ENCODE results near the gene BTBD9. TPM values are rescaled to one million over a fixed set of nuclear protein-coding genes. Genes with fewer than 3 reads are reported as not detected.
"Not testable (repeated sequence)": the region's sequence is repeated elsewhere in the genome, so short reads cannot be mapped to it uniquely, and the experiment has no call there.

The BTBD9 gene
- total RNA-seq, 4 donors from 2014 or later, result 8.6 to 34.1 (median 30.8) TPM

- Histone ChIP-seq H3K27ac (no peak overlapping the region), H3K4me1 (no peaks in the 10 kb centered on the region), H3K9me3 (no peaks in the 10 kb centered on the region), H3K4me3 (no peak overlapping the region), H3K36me3 (no peaks in the 10 kb centered on the region), H3K27me3 (no peaks in the 10 kb centered on the region)
- TF ChIP-seq POLR2A (IDR thresholded peaks at IDR 0.05) (no peak), EP300 (IDR thresholded peaks at IDR 0.05; ENCODE audit: low read depth) (no peak), CTCF (IDR thresholded peaks at IDR 0.05) (no peak), POLR2AphosphoS5 (IDR thresholded peaks at IDR 0.05) (no peak)
- WGBS, 2 donors (ENCODE audit: low coverage in 1 of 2), result 92 to 98% methylated on average over 1 to 4 of the region's 4 CpGs
- no peak for DNase-seq
- in situ Hi-C loops (cut with MboI; ENCODE audit: low pct_ligation_motif_present in 1 of 4, low pct_unique_long_range_greater_than_20kb in 1 of 4, low sequenced_read_pairs in 3 of 4), result no loop called here
- intact Hi-C loops (cut with DNase I; ENCODE audit: low total_unique reads), result no loop called here
Observed at GRCh38 chr6:38127284-38127683, 512.4 kb downstream of the BTBD9 start.

- intact Hi-C loops (cut with DNase I; ENCODE audit: low total_unique reads); H3K9me3 ChIP-seq; H3K4me3 ChIP-seq; H3K27ac ChIP-seq; H3K36me3 ChIP-seq; H3K27me3 ChIP-seq; DNase-seq; in situ Hi-C loops (cut with MboI; ENCODE audit: low pct_ligation_motif_present in 1 of 4, low pct_unique_long_range_greater_than_20kb in 1 of 4, low sequenced_read_pairs in 3 of 4); H3K4me1 ChIP-seq: not testable (repeated sequence)
- WGBS, 2 donors (ENCODE audit: low coverage in 1 of 2), result 94% methylated on average over 40 of the region's 40 CpGs; no CpG with 5 or more reads in 1 of the 2 donors
Observed at GRCh38 chr6:38124224-38124926, 515.4 kb downstream of the BTBD9 start.

GRCh38 chr6:38119516-38119915, 520.2 kb downstream of the BTBD9 start:
- in situ Hi-C loops (cut with MboI; ENCODE audit: low pct_ligation_motif_present in 1 of 4, low pct_unique_long_range_greater_than_20kb in 1 of 4, low sequenced_read_pairs in 3 of 4) (no loop called here), intact Hi-C loops (cut with DNase I; ENCODE audit: low total_unique reads) (no loop called here)
- TF ChIP-seq EP300 (IDR thresholded peaks at IDR 0.05; ENCODE audit: low read depth) (no peak), POLR2A (IDR thresholded peaks at IDR 0.05) (no peak), CTCF (IDR thresholded peaks at IDR 0.05) (no peak)
- no peaks in the 10 kb centered on the region for H3K9me3 ChIP-seq
- peaks cover 0 to 3% (median 0%) of the 10 kb centered on the region in 4 donors for H3K36me3 ChIP-seq
- peaks cover 0 to 5% (median 2%) of the 10 kb centered on the region in 4 donors for H3K4me1 ChIP-seq
- H3K27me3 ChIP-seq, result no peaks in the 10 kb centered on the region
- DNase-seq, result no peak
- H3K27ac ChIP-seq, result no peak overlapping the region
- WGBS, 2 donors (ENCODE audit: low coverage in 1 of 2), result 82 to 83% methylated on average over 2 to 6 of the region's 6 CpGs
- H3K4me3 ChIP-seq, result no peak overlapping the region

DNA sequence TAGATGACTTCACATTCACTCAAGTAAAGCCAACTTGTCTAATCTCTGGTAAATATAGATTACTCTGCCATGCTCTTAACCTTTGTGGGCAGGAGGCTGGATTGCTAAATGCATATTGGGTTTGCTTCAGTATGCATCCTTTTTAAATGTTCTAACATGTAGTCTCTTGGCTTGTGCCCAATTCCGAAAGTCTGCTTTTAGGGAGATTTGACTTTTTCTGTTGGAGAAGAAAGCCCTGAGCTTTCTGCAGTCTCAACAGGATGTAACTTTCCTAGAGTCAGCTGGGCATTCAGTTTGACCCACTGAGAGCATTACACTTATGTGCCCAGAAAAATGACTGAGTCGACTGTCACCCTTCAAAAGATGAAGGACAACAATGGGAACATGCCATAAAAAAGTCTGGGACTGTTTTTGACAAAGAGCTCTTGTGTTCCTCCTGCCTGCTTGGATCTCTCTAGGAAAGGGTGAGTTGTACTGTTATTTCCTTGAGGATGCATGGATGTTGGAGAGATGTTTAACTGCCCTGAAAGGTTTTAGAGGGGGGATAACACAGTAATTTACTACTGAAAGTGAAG, 520.9 kb downstream of the BTBD9 start:
- H3K4me1 ChIP-seq, result peaks cover 0 to 6% (median 3%) of the 10 kb centered on the region in 4 donors
- H3K27me3 ChIP-seq, result no peaks in the 10 kb centered on the region
- 67 to 89% methylated on average over 1 to 2 of the region's 2 CpGs for WGBS, 2 donors (ENCODE audit: low coverage in 1 of 2)
- no peak for DNase-seq
- TF ChIP-seq CTCF (IDR thresholded peaks at IDR 0.05) (no peak), POLR2A (IDR thresholded peaks at IDR 0.05) (no peak), POLR2AphosphoS5 (IDR thresholded peaks at IDR 0.05) (no peak), EP300 (IDR thresholded peaks at IDR 0.05; ENCODE audit: low read depth) (no peak)
- in situ Hi-C loops (cut with MboI; ENCODE audit: low pct_ligation_motif_present in 1 of 4, low pct_unique_long_range_greater_than_20kb in 1 of 4, low sequenced_read_pairs in 3 of 4) (no loop called here), intact Hi-C loops (cut with DNase I; ENCODE audit: low total_unique reads) (no loop called here)
- no peak overlapping the region for H3K27ac ChIP-seq
- peaks cover 0 to 3% (median 0%) of the 10 kb centered on the region in 4 donors for H3K36me3 ChIP-seq
- H3K9me3 ChIP-seq, result no peaks in the 10 kb centered on the region
- no peak overlapping the region for H3K4me3 ChIP-seq

Small RNAs within 50 kb of the gene (small RNA-seq; reads per million reads assigned to genes)
- gene RF00019, result 0 reads per million in 4 donors
- 0 to 0.18 (median 0.07) reads per million in 4 donors for gene RF00279

Other genes starting within 250 kb of the BTBD9 start
- gene GLO1, start 63.2 kb upstream of the BTBD9 start, total RNA-seq, result 10 to 100 TPM; 15.3 to 56.1 (median 36.6) TPM
- under 1 TPM in 1 of 4 donors, not detected in 3; 0.16 TPM for gene DNAH8, start 75.4 kb upstream of the BTBD9 start, total RNA-seq

Data from transverse colon (tissue), 4 donors.